GM12864 (cell line): ENCODE results near the gene SHISA7.
A peak's percentile ranks its signal among the peaks of the same experiment; 100 is the strongest.
"Not testable (repeated sequence)": the region's sequence is repeated elsewhere in the genome, so short reads cannot be mapped to it uniquely, and the experiment has no call there.

ENCODE experiments used
- DNase-seq: peaks from one replicate; pipeline ENCODE4 v3.0.0-alpha.2; 2011; ENCODE audit warnings: low read depth
- H3K4me3 ChIP-seq: 2 replicates; pipeline ENCODE4 v1.5.1; 2011; ENCODE audit warnings: mild to moderate bottlenecking, low read depth, low read length, control low read depth
- TF ChIP-seq, protein P1 (sequence below): IDR thresholded peaks from 2 replicates; pipeline ENCODE4 v1.5.1; 2011; ENCODE audit warnings: low read depth, mild to moderate bottlenecking, moderate library complexity, low read length, control low read depth, inconsistent platforms; ENCODE audit errors: missing control alignments

Gene SHISA7

DNA sequence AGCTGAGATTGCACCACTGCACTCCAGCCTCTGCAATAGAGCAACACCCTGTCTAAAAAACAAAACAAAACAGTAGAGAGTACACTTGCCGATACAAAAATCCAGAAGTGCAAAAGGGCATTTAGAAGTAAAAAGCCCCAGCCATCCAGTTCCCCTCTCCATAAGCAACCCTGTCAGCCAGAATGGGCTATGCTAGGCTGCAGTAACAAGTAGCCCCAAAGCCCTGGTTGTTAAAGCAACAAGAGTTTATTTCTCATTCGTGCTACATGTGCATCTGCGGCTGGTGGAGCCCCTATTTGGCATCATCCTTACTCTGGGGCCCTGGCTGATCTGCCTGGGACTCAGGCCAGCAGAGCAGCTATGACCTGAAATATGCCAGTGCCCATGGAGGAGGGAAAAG is 18.6 kb downstream of the SHISA7 start:
- TF ChIP-seq, protein P1, sequence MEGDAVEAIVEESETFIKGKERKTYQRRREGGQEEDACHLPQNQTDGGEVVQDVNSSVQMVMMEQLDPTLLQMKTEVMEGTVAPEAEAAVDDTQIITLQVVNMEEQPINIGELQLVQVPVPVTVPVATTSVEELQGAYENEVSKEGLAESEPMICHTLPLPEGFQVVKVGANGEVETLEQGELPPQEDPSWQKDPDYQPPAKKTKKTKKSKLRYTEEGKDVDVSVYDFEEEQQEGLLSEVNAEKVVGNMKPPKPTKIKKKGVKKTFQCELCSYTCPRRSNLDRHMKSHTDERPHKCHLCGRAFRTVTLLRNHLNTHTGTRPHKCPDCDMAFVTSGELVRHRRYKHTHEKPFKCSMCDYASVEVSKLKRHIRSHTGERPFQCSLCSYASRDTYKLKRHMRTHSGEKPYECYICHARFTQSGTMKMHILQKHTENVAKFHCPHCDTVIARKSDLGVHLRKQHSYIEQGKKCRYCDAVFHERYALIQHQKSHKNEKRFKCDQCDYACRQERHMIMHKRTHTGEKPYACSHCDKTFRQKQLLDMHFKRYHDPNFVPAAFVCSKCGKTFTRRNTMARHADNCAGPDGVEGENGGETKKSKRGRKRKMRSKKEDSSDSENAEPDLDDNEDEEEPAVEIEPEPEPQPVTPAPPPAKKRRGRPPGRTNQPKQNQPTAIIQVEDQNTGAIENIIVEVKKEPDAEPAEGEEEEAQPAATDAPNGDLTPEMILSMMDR, result no peak
- no peak overlapping the region for H3K4me3 ChIP-seq
- DNase-seq, result no peak

DNA sequence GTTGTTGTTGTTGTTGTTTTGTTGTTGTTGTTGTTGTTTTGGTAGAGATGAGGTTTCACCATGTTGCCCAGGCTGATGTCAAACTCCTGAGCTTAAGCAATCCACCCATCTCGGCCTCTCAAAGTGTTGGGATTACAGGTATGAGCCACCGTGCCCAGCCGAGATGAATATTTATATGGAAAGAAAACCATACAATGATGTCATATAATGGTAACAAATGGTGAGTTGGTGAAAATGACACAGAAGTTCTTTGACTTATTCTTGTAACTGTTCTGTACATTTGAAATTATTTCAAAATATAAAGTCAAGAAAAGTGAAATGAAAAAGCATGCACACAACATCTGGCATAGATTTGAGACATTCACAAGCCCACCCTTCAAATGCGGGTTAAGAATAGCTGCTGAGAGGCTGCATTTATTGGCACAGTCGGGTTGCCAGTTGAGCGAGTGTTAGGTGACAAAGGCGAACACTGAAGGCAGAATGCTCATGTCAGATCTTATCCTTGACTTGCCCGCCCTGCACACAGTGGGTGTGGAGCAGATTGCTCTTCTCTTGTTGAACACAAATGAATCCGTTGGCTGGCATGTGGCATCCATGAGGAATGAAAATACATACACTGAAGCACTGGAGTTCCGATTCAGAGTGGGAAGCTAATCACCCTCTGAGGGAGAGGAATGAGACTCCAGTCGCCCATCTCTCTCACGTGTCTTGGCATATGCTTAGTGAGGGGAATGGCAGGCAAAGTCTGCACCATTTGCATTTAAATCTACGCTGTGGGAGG is 19.7 kb downstream of the SHISA7 start:
- DNase-seq, result no peak
- TF ChIP-seq, protein P1, result no peak
- H3K4me3 ChIP-seq, result no peak overlapping the region

DNA sequence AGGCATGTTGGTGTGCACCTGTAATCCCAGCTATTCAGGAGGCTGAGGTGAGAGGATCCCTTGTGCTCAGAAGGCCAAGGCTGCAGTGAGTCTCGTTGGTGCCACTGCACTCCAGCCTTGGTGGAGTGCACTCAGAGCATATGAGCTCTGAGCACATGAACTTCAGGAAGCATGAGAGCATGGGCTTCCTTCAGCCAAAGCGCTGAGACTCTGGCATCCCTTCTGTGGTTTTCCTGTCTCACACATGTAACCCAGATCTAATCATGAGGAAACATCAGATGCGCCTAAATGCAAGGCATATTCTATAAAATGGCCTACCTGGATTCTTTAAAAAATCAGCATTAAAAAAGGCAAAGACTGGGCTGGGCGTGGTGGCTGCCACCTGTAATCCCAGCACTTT is 21.8 kb downstream of the SHISA7 start:
- DNase-seq, H3K4me3 ChIP-seq: not testable (repeated sequence)

DNA sequence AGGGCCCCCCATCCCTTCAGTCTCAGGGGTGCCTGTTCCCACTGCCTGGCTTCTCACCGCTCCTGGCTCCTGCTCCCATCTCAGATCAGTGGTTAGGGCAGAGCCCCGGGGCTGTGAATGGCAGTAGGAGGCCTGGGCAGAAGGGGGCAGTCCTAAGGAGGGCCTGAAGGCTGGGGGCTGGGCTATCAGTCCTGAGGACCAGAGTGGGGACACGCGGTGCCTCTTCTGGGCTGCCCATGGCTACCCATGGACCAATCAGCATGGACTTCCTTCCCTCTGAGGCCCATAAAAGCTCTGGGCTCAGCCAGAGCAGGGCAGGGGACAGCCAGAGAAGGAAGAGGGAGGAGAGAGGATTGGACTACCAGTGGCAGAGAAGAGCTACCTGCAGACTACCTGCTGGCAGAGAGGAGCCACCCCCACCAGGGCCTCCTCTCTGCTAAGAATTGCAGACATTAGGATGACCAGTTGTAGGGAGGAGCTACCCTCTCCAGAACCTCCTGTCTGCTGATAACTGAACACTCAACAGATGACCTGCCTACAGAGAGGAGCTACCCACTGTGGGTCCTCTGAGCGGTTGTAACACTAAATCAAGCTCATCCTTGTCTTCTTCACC is 23.4 kb downstream of the SHISA7 start:
- no peak overlapping the region for H3K4me3 ChIP-seq
- DNase-seq, result no peak
- TF ChIP-seq, protein P1, result no peak

DNA sequence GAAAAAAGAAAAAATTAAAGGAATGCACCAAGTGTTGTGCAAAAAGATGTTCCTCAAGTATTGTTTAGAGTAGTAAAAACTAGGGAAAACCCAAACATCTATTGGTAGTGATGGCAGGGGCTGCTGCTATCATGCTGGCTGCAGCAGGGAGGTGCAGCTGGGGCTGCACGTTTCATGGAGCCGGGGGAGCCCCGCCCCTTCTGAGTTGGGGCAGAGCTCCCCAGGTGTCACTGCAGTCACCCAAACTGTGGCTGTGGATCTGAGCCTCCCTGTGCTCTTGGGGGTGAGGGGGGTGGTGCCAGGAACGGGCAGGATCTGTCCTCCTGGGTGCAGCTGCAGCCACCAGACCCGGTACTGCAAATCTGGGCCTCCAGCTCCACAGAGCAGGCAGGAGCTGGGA is 24.0 kb downstream of the SHISA7 start:
- DNase-seq, result no peak
- TF ChIP-seq, protein P1, result no peak
- no peak overlapping the region for H3K4me3 ChIP-seq

DNA sequence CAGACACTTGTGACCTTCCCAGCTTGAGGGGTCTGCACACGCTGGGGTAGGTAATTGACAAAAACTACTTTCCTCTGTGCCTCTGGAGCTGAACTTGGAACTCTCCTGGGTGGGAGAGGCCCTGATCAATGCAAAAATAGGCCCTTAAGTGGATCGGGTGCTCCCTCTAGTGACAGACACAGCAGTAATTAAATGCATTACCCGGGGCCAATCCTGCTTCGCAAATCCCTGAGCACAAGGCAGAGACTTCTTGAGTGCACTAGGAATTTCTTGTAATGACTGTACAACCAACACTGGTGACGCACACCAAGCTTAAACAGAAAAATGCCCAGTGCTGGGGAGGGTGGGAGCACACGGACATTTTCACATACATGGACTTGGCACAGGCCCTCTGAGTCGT is 24.9 kb downstream of the SHISA7 start:
- no peak overlapping the region for H3K4me3 ChIP-seq
- peak; percentile 40 for DNase-seq
- TF ChIP-seq, protein P1, result peak; percentile 73

DNA sequence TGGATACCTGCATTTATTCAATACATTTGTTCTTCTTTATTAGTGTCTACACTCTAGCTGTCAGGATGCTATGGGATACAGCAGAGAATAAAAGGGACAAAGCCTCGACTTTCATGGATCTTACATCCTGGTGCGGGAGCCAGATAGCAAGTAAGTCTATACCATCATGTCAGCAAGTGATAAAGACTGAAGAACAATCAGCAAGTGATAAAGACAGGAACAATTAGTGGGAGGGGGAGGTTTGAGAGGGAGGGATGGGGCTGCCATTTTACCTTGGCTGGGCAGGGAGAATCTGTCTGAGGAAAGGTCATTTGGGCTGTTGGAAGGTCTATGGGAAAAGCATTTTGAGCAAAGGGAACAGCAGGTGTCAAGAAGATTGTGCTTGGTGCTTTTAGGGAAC is 32.9 kb downstream of the SHISA7 start:
- TF ChIP-seq, protein P1, result no peak
- no peak for DNase-seq
- no peak overlapping the region for H3K4me3 ChIP-seq

DNA sequence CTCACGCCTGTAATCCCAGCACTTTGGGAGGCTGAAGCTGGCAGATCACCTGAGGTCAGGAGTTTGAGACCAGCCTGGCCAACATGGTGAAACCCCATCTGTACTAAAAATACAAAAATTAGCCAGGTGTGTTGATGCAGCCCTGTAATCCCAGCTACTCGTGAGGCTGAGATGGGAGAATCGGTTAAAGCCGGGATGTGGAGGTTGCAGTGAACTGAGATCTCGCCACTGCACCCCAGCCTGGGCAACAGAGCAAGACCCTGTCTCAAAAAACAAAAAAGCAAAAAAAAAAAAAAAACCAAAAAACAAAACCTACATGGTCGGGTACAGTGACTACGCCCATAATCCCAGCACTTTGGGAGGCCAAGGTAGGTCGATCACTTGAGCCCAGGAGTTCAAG is 33.9 kb downstream of the SHISA7 start:
- not testable (repeated sequence) for DNase-seq, H3K4me3 ChIP-seq
